HUES64 (cell line): ENCODE measurements around the gene ACBD6.

Source experiments
- H3K27ac ChIP-seq: 2 replicates; pipeline ENCODE4 v1.7.0; 2013; ENCODE audit warnings: low read depth, low read length, inconsistent platforms
- H3K27me3 ChIP-seq: 2 replicates; pipeline ENCODE4 v1.6.1; 2013; ENCODE audit warnings: mild to moderate bottlenecking, low read length; ENCODE audit not compliant: insufficient read depth
- H3K36me3 ChIP-seq: 2 replicates; pipeline ENCODE4 v1.6.1; 2013; ENCODE audit warnings: mild to moderate bottlenecking, low read length; ENCODE audit not compliant: insufficient read depth
- H3K4me1 ChIP-seq: 2 replicates; pipeline ENCODE4 v1.6.1; 2013; ENCODE audit warnings: mild to moderate bottlenecking, low read length, moderate library complexity; ENCODE audit not compliant: insufficient read depth
- H3K4me3 ChIP-seq: 2 replicates; pipeline ENCODE4 v1.5.1; 2013; ENCODE audit warnings: mild to moderate bottlenecking, low read length, moderate library complexity
- H3K9ac ChIP-seq: 2 replicates; pipeline ENCODE4 v1.6.1; 2013; ENCODE audit warnings: mild to moderate bottlenecking, low read depth, low read length
- H3K9me3 ChIP-seq: 2 replicates; pipeline ENCODE4 v1.6.1; 2013; ENCODE audit warnings: low read depth, low read length; ENCODE audit not compliant: insufficient read depth
- WGBS: fragments of 150-250, 120-280 bp; methylation state at CpG from one replicate; pipeline ENCODE4 v1.1.7; 2013; ENCODE audit warnings: missing lambda C conversion rate; 5-methylcytosine and 5-hydroxymethylcytosine counted together

The ACBD6 gene

GRCh38 chr1:180507795-180508724, 5.7 kb upstream of the ACBD6 start:
- H3K4me1 ChIP-seq, result no peaks in the 10 kb centered on the region
- WGBS, result 95% methylated on average over 15 of the region's 15 CpGs
- H3K4me3 ChIP-seq, result no peak overlapping the region
- H3K27ac ChIP-seq, result no peak overlapping the region
- H3K9ac ChIP-seq, result no peak overlapping the region
- H3K9me3 ChIP-seq, result peaks cover 16% of the 10 kb centered on the region
- peaks cover 7% of the 10 kb centered on the region for H3K27me3 ChIP-seq
- H3K36me3 ChIP-seq, result no peaks in the 10 kb centered on the region

DNA sequence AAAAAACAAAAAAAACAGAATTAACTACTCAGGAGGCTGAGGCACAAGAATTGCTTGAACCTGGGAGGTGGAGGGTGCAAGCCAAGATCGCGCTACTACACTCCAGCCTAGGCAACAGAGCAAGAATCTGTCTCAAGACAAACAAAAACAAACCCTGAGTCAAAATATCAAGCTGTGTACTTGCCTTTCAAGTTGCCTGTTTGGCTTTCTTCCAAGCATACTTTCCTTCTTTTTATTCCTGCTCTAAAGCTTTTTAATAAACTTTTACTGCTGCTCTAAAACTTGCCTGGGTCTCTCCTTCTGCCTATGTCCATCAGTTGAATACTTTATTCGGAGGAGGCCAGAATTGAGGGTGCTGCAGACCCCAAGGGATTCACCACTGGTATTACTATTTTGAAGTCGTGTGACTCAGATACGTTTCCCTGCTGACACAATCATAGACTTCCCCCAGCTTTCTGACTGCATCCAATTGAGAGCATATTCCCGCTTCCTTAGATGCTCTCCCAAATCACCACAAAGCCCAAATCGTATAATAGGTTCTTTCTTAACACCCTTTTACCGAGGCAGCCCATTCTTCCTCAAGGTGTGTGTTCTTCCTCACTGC, 3.5 kb upstream of the ACBD6 start:
- Histone ChIP-seq H3K27me3 (peaks cover 8% of the 10 kb centered on the region), H3K9me3 (peaks cover 16% of the 10 kb centered on the region), H3K9ac (no peak overlapping the region), H3K27ac (no peak overlapping the region), H3K4me3 (no peak overlapping the region), H3K36me3 (peaks cover 1% of the 10 kb centered on the region; the same call in 1 of the 2 replicates), H3K4me1 (no peaks in the 10 kb centered on the region)
- WGBS, result 88% methylated on average over 8 of the region's 8 CpGs

DNA sequence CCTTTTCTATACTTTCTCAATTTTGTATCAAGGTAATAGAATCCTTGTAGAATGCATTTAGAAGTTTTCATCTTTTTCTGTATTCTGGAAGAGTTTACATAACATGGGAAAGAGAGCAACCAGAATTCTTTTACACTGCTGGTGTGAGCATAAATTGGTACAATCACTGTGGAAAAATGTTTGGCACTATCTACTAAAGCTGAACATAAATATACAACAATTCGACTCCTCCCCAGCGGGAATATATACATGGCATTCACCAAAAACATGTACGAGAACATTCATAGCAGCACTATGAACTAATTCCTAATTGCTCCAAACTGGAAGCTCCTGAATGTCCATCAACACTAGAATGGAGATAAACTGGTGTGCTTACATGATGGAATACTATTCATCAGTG, 1.8 kb upstream of the ACBD6 start:
- Histone ChIP-seq H3K4me1 (peaks cover 5% of the 10 kb centered on the region; the same call in 1 of the 2 replicates), H3K9ac (no peak overlapping the region), H3K36me3 (peaks cover 10% of the 10 kb centered on the region; the same call in 1 of the 2 replicates), H3K9me3 (peaks cover 16% of the 10 kb centered on the region), H3K27ac (no peak overlapping the region), H3K27me3 (peaks cover 8% of the 10 kb centered on the region), H3K4me3 (no peak overlapping the region)
- 90% methylated on average over 3 of the region's 3 CpGs for WGBS

- Histone ChIP-seq H3K4me3 (peak overlapping the region; percentile 79), H3K9me3 (peaks cover 9% of the 10 kb centered on the region), H3K9ac (peak overlapping the region; percentile 91; the same call in 1 of the 2 replicates), H3K36me3 (peaks cover 12% of the 10 kb centered on the region; the same call in 1 of the 2 replicates), H3K27ac (no peak overlapping the region), H3K4me1 (peaks cover 5% of the 10 kb centered on the region; the same call in 1 of the 2 replicates), H3K27me3 (peaks cover 8% of the 10 kb centered on the region)
- 86% methylated on average over 6 of the region's 8 CpGs for WGBS
These were observed 994 bp upstream of the ACBD6 start for GRCh38 chr1:180503280-180503862.

GRCh38 chr1:180501865-180502360, 464 bp downstream of the ACBD6 start:
- Histone ChIP-seq H3K4me1 (peaks cover 5% of the 10 kb centered on the region; the same call in 1 of the 2 replicates), H3K9ac (peak overlapping the region; percentile 91), H3K9me3 (no peaks in the 10 kb centered on the region), H3K27ac (peak overlapping the region; percentile 94), H3K27me3 (peaks cover 8% of the 10 kb centered on the region), H3K36me3 (peaks cover 20% of the 10 kb centered on the region; the same call in 1 of the 2 replicates), H3K4me3 (peak overlapping the region; percentile 79)
- 3% methylated on average over 18 of the region's 18 CpGs for WGBS

DNA sequence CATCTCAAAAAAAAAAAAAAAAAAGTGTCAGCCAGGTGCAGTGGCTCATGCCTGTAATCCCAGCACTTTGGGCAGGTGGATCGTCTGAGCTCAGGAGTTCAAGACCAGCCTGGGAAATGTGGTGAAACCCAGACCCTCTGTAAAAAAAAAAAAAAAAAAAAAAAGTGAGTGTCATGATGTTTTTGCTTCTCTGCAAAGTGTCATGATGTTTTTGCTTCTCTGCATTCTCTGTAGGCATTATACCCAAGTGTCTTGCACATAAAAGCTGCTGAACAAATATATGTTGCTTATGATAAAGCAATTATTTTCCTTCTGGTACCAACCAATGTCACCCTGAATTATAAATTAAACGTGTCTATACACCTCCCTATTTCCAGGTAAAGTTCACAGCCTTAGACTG, 1.7 kb downstream of the ACBD6 start:
- Histone ChIP-seq H3K9me3 (no peaks in the 10 kb centered on the region), H3K9ac (no peak overlapping the region), H3K27me3 (peaks cover 8% of the 10 kb centered on the region), H3K4me1 (peaks cover 5% of the 10 kb centered on the region; the same call in 1 of the 2 replicates), H3K4me3 (peak overlapping the region; percentile 79; the same call in 1 of the 2 replicates), H3K36me3 (peaks cover 20% of the 10 kb centered on the region; the same call in 1 of the 2 replicates), H3K27ac (no peak overlapping the region)
- 87% methylated on average over 2 of the region's 2 CpGs for WGBS

GRCh38 chr1:180498594-180498993, 3.8 kb downstream of the ACBD6 start:
- Histone ChIP-seq H3K36me3 (peaks cover 39% of the 10 kb centered on the region), H3K9me3 (no peaks in the 10 kb centered on the region), H3K27me3 (peaks cover 6% of the 10 kb centered on the region), H3K4me3 (no peak overlapping the region), H3K4me1 (peaks cover 5% of the 10 kb centered on the region; the same call in 1 of the 2 replicates), H3K9ac (no peak overlapping the region), H3K27ac (no peak overlapping the region)
- over 99% methylated on average over 4 of the region's 4 CpGs for WGBS

GRCh38 chr1:180497826-180498225, 4.6 kb downstream of the ACBD6 start:
- 95% methylated on average over 3 of the region's 3 CpGs for WGBS
- Histone ChIP-seq H3K4me1 (peaks cover 5% of the 10 kb centered on the region; the same call in 1 of the 2 replicates), H3K27me3 (no peaks in the 10 kb centered on the region), H3K9me3 (no peaks in the 10 kb centered on the region), H3K4me3 (no peak overlapping the region), H3K36me3 (peaks cover 40% of the 10 kb centered on the region), H3K27ac (no peak overlapping the region), H3K9ac (no peak overlapping the region)

- Histone ChIP-seq H3K27ac (no peak overlapping the region), H3K27me3 (no peaks in the 10 kb centered on the region), H3K4me3 (no peak overlapping the region), H3K9ac (no peak overlapping the region), H3K9me3 (no peaks in the 10 kb centered on the region), H3K4me1 (no peaks in the 10 kb centered on the region), H3K36me3 (peaks cover 54% of the 10 kb centered on the region)
- WGBS, result 100% methylated on average over 2 of the region's 2 CpGs
These were observed 8.0 kb downstream of the ACBD6 start for GRCh38 chr1:180494370-180494769.

GRCh38 chr1:180489976-180490375, 12.4 kb downstream of the ACBD6 start:
- no peak overlapping the region for H3K27ac ChIP-seq
- H3K9me3 ChIP-seq, result no peaks in the 10 kb centered on the region
- H3K4me3 ChIP-seq, result no peak overlapping the region
- H3K36me3 ChIP-seq, result peaks cover 50% of the 10 kb centered on the region
- H3K4me1 ChIP-seq, result peaks cover 19% of the 10 kb centered on the region
- H3K27me3 ChIP-seq, result no peaks in the 10 kb centered on the region
- H3K9ac ChIP-seq, result no peak overlapping the region

GRCh38 chr1:180489313-180489712, 13.1 kb downstream of the ACBD6 start:
- H3K4me1 ChIP-seq, result peaks cover 19% of the 10 kb centered on the region
- H3K27ac ChIP-seq, result no peak overlapping the region
- H3K9ac ChIP-seq, result no peak overlapping the region
- H3K9me3 ChIP-seq, result no peaks in the 10 kb centered on the region
- H3K27me3 ChIP-seq, result no peaks in the 10 kb centered on the region
- WGBS, result 99% methylated on average over 2 of the region's 2 CpGs
- H3K36me3 ChIP-seq, result peaks cover 46% of the 10 kb centered on the region
- H3K4me3 ChIP-seq, result no peak overlapping the region
